A549 treated with Mapracorat at 1 μM for 4 hours (cell line): ENCODE measurements around the gene RGL4. TPM values are rescaled to one million over a fixed set of nuclear protein-coding genes. Genes with fewer than 3 reads are reported as not detected.

Source experiments
- total RNA-seq: library from RNA; stranded (reverse); fragments of 200-300 nt; extraction: Qiagen RNA extraction; gene quantifications from 5 replicates; pipeline ENCODE4 v1.2.3, GENCODE V29; 2022

Gene RGL4, protein sequence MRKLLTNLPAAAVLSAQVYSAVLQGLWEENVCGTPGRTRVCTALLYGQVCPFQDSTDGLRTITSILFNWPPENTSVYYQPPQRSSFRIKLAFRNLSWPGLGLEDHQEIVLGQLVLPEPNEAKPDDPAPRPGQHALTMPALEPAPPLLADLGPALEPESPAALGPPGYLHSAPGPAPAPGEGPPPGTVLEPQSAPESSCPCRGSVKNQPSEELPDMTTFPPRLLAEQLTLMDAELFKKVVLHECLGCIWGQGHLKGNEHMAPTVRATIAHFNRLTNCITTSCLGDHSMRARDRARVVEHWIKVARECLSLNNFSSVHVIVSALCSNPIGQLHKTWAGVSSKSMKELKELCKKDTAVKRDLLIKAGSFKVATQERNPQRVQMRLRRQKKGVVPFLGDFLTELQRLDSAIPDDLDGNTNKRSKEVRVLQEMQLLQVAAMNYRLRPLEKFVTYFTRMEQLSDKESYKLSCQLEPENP
- total RNA-seq, result not detected in 5 replicates

DNA sequence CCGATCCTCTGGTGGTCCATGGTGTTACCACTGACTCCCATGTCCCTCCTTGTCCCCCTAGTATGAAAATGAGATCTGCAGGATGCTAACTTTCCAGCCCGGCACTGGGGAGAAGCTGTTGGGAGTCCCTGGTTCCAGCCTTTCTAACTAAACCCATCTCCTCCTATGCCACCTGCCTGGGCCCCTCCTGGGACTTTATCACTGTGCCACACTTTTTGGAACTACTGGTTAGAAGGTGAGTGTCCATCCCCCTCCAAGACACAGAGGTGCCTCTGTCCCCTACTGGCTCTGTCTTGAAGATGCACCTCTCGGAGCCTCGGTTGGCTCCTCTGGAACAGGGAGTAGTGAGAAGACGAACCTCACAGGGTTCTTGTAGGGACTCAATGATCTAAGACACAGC is at the start of gene RGL4:
TSS of gene RGL4 (plus strand) at position 301 of the 400 bp plus-strand sequence. CDS start 1,018 bp downstream, outside the sequence.

Other genes starting within 250 kb of the RGL4 start
- gene IGLL1, start 110.7 kb upstream of the RGL4 start, total RNA-seq, result not detected in 5 replicates
- gene DRICH1, start 58.7 kb upstream of the RGL4 start, total RNA-seq, result 0.18 to 0.46 TPM (median 0.22 TPM) in 3 of 5 replicates, not detected in the others
- 0.83 to 1.1 TPM (median 1.00 TPM) in 5 replicates for gene ZNF70, start 60.1 kb downstream of the RGL4 start, total RNA-seq
- 0.34 to 1.3 TPM (median 0.73 TPM) in 4 of 5 replicates, not detected in the other for gene VPREB3, start 63.4 kb downstream of the RGL4 start, total RNA-seq
- not detected in 5 replicates for gene C22orf15, start 72.0 kb downstream of the RGL4 start, total RNA-seq
- gene CHCHD10, start 77.0 kb downstream of the RGL4 start, total RNA-seq, result 82.4 to 195 TPM (median 176 TPM) in 5 replicates
- gene MMP11, start 81.8 kb downstream of the RGL4 start, total RNA-seq, result 0.08 to 0.43 TPM (median 0.27 TPM) in 5 replicates
- 50.1 to 53.5 TPM (median 52.8 TPM) in 5 replicates for gene SMARCB1, start 96.0 kb downstream of the RGL4 start, total RNA-seq
- 0.32 to 0.66 TPM (median 0.52 TPM) in 5 replicates for gene DERL3, start 148.0 kb downstream of the RGL4 start, total RNA-seq
- 8.6 to 10.7 TPM (median 10.0 TPM) in 5 replicates for gene SLC2A11, start 166.9 kb downstream of the RGL4 start, total RNA-seq
- gene MIF, start 203.4 kb downstream of the RGL4 start, total RNA-seq, result 518 to 960 TPM (median 932 TPM) in 5 replicates